GM19238 (cell line): ENCODE data around the gene ZNF608.

Experiments used
- DNase-seq: peaks from one replicate; pipeline ENCODE4 v3.0.0; 2011; ENCODE audit warnings: low spot score; ENCODE audit not compliant: insufficient read length

ZNF608 gene, protein sequence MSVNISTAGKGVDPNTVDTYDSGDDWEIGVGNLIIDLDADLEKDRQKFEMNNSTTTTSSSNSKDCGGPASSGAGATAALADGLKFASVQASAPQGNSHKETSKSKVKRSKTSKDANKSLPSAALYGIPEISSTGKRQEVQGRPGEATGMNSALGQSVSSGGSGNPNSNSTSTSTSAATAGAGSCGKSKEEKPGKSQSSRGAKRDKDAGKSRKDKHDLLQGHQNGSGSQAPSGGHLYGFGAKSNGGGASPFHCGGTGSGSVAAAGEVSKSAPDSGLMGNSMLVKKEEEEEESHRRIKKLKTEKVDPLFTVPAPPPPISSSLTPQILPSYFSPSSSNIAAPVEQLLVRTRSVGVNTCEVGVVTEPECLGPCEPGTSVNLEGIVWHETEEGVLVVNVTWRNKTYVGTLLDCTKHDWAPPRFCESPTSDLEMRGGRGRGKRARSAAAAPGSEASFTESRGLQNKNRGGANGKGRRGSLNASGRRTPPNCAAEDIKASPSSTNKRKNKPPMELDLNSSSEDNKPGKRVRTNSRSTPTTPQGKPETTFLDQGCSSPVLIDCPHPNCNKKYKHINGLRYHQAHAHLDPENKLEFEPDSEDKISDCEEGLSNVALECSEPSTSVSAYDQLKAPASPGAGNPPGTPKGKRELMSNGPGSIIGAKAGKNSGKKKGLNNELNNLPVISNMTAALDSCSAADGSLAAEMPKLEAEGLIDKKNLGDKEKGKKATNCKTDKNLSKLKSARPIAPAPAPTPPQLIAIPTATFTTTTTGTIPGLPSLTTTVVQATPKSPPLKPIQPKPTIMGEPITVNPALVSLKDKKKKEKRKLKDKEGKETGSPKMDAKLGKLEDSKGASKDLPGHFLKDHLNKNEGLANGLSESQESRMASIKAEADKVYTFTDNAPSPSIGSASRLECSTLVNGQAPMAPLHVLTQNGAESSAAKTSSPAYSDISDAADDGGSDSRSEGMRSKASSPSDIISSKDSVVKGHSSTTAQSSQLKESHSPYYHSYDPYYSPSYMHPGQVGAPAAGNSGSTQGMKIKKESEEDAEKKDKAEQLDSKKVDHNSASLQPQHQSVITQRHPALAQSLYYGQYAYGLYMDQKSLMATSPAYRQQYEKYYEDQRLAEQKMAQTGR (N-terminal part only)

DNA sequence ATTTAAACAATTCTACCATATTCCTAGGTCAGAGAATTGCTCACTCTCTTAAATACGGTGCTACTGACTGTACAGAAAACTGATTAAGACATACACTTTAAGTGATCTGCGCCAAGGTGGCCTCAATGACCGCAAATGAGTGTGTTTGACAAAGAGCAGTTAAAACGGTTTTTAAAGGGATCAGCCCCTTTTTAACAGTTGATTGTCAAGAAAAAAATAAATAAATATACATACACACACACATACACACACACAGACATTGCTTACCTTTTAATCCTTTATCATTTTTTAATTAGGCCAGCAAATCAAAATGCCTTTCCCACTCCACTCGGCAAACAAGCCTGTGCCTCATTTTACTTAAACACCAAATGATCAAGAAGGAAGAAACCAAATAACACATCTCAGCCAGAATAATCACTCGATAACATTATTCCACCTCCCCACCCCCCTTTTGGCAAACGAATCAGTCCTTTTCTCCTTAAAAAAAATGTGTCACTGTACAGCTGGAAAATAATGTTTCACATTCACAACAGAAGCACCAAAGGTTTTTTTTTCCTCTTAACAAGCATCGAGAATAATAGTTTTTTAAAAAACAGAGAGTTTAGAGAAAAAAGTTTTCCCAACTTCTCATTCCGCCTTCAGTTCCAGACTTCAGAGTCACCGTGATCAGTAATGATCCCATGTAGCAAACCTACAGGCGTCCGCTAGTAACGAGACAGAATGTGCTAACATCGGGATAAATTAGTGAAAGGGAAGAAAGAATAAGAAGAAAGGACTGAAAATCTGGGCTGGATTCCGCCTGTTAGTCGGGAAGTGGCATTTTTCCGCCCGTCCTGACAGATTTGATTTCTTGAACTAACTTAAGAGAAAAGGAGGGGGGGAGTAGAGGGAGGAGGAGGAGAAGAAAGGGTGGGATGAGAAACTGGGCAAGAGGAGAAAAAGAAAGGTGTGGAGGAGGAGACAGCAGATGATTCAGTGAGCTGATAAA is at the start of gene ZNF608:
TSS of gene ZNF608 (minus strand) at position 712 of the 988 bp plus-strand sequence. CDS start 1,650 bp downstream, outside the sequence.
- DNase-seq, result no peak

DNA sequence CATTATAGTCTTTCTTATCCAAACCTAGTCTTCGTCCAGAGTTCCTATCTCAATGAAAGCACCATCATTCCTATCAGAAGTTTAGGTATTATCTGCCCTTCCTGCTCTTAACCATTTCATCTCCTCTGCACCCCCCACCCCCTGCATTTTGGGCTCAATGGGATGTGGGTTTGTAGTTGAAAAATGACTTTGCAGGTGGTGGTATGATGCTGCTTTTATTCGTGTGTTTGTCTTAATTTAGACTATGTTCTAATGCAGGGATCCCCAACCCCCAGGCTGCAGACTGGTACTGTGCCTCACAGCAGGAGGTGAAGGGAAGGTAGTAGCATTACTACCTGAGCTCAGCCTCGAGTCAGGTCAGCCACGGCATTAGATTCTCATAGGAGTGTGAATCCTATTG is 49.4 kb upstream of the ZNF608 start:
- no peak for DNase-seq

DNA sequence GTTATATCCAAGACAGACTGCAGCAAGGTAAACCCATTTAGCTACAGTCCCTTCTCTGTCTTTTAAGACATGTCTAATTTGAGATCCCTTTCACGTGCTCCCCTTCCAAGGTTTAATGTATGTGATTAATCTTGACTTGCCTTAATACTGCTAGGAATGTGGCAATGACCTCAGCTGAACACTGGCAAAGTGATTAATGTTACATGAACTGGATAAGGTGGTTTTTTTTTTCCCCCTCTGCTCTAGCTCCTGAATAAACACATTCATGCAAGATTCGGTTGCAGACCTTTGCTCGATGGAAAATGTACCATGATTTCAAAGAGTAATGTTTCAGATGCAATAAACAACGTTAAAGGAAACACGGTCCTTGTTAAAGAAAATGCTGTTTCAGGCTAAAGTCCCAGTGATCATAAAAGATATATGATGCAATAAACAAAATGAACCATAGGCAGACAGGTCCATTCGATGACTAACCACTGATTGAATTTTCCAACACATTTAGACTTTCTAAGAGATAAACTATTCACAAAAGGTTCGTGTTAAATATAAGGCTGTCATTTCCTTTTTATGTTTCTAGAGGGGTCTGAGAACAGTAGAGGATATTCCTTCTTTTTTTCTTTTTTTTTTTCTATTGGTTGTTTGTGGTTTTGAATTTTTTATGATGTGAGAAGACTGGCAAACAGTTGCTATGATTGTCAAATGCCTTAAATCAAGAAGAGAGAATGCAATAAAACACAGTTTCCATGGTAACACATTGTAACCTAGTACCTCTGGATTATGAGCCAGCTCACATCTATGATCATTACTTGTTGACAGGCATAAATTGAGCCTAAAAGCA is 44.7 kb upstream of the ZNF608 start:
- no peak for DNase-seq

DNA sequence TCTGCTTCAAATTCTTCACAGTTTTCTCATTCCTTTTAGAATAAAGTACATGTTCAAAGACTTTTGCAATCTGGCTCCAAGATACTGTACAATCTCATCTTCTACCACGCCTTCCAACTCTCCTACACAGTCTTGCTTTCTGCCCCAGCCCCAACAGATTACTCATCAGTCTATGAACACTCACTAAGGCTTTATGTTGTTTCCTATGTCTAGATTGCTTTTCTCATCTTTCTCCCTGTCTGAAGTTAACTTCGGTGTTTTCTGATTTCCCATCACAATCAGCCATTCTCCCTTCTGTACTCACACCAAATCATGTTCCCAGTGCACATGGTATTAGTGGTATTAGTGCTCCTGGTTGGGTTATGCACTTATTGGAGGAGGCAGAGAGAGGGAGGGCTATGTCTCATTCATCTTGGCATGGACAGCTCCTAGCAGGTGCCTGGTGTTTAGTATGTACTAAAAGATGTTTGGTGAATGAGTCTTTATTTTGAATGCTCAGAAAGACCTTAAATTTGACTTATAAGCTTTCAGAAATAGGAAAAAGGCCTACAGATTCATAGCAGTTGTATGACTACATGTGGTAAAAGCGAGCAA is 44.0 kb upstream of the ZNF608 start:
- no peak for DNase-seq

DNA sequence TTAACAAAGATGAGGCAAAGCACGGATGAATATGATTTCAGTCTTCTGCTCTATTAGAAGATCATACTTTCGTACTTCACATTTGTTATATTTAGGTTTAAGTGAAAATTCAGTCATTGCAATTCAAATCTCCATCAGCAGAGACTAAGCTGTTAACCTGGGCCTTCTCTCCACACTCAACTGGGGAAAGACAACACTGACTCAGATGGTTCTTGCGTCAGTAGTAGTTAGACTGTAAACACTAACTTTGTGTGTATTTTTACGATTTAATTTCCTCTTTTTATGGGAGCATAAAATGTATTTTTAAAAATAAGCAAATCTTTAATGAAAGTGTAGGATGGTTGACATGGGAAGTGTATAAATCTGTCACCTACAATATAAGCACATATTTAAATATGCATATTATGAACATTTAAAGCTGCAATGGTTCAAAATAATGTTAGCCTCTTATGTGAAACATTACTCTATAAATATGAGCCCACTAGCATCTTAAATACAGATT is 42.7 kb upstream of the ZNF608 start:
- no peak for DNase-seq

DNA sequence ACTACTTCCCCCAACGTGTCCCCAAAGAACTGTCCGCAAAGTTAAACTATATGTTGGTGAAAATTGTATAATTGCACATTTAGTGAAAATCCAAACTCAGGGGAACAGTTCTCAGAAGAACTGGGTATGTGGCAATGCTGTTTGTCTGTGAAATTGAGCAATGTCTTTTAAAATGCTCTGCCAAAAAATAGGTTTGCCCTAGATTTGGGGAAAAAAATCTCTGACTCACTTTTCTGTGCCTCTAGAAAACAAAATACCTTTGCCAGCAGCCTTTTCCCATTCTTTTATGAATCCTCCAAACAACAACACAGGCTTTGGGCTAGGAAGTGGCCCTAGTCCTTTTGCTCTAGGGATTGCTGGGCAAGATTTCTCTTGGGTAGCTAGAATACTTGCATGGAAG is 37.4 kb upstream of the ZNF608 start:
- DNase-seq, result no peak

DNA sequence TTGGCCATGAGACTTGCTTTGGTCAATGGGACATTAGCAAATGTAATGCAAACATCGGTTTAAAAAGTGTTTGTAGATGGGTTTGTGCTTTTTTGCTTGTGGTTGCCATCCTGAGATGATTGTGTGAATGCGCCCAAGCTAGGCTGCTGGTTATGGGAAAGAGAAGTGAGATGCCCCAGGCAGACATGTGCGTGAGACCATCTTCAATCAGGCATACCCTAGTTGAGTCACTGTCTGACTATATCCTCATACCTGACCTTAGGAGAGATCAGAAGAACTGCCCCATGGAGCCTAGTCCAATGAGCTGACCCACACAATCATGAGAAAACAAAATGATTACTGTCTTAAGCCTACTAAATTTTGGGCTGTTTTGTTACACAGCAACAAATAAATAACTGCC is 36.8 kb upstream of the ZNF608 start:
- DNase-seq, result no peak

DNA sequence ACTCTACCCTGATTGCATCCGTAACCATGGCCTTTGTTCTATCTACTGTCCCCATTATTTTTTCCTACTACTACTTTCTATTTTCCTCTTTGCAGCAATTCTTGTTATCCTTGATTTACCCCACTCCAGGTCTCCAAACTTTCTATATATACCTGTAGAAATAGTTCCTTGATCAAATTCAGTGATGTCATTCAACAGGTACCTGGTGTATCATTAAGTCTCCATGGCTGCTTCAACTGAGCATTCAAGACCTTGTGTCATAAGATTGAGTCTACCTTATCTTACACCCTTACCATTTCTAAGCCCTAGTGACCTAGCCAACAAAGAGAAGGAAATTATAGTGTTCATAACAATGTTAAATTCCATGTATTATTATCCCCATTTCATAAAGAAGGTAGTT is 35.8 kb upstream of the ZNF608 start:
- DNase-seq, result no peak

DNA sequence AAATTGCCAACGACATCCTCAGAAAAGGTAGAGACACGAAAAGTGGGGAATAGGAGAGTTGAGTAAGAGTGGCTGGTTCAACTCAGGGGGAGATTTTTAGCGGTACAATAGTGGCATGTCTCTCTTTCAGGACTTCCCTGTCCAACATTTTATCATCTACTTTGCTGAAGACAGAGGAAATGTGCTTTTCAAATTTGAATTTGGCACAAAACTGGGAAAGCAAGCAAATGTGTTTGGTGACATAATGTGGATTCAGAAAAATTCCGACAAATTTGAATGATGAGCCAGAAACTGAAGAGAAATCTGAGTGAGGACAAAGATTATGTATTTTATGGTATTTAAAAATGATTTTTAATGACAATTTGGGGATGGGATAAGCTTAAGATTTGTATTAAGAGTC is 33.6 kb upstream of the ZNF608 start:
- no peak for DNase-seq

DNA sequence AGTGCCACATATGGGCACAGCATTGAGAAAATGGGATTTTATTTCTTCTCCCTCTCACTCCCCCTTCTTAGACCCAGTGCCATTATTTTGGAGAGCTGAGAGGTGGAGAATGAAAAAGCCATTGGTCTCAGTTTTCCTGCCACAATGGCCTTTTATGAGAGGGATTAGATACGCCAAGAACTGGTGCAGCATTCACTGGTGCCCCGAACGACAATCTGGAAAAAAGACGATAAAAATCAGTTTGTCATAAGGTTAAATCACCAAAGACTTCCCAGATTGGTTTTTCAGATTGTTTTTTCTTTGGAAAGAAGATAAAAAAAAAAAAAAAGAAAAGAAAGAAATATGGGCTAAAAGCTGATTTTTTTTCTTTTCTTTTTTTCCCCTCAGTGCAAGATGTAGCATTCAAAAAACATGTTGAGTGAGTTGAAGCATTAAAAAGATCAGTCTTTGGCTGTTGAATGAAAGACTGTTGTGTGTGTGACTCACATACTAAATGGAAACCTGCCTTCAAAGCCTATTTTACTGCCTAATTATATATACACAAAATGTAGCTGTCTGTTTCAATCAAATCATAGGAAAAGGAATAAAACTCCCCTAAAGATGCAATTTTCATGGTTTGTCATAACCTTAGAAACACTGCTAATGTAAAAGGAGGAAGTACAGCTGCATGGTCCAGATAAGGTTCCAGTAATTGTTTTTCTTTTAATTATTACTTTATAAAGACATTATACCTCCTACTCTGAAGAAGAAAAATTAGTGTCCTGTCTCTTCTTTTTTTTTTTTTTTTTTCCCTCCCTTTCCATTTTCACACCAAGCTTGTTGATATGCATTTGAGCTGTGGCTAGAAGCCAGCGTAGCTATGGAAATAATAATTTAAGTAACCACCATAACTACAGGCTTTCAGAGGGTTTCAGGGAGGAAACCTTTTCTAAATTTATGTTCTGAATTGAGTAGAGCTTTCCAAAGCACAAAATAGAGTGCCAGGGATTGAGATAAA is 27.2 kb upstream of the ZNF608 start:
- no peak for DNase-seq

DNA sequence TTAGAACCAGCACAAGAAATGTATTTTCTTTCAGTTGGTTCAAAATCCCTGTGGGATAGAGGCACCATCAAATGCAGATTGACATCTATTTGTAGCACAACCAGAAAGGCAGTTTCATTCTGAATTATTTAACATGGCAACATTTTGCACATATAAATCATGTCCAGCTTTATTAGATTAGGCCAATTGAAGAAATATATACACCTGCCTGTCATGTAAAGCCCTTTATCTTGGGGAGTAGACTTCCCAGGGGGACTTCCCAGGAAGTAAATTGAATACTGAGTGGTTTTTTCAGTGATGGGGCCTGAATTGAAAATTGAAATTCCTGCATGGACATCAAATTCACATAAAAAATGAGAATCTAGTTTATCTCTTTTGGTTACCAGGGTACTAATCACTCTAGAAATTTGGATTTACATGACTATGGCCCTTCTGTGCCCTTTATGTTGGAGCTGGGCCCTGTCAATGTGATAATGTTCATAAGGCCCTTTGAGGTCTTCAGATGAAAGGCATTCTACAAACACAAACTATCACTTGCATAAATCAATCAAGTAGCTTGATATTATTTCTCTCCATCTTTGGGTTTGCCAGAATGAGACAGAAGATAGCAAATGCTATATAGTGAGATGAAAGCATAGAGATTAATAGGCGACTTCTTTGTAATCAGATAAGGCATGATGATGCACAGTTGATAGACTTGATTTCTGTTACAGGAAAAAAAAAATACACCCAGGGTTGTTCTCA is 26.2 kb upstream of the ZNF608 start:
- no peak for DNase-seq

DNA sequence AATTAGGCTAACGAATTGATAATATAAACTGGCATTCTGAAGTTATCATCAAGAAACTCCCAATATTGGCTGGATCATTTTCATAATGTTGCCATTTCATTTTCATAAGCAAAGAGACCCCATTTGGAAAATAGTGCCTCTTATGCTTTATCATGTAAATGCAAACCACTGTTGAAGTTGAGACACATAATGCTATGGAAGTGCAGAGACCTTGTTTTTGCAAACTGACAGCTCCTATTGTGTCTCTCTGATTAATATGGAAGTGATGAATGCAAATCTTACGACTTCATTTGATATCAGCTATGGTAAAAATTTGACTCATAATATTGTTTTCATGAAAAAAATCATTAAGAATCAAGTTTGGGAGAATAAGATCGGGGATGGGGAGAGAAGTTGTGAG is 25.3 kb upstream of the ZNF608 start:
- no peak for DNase-seq

DNA sequence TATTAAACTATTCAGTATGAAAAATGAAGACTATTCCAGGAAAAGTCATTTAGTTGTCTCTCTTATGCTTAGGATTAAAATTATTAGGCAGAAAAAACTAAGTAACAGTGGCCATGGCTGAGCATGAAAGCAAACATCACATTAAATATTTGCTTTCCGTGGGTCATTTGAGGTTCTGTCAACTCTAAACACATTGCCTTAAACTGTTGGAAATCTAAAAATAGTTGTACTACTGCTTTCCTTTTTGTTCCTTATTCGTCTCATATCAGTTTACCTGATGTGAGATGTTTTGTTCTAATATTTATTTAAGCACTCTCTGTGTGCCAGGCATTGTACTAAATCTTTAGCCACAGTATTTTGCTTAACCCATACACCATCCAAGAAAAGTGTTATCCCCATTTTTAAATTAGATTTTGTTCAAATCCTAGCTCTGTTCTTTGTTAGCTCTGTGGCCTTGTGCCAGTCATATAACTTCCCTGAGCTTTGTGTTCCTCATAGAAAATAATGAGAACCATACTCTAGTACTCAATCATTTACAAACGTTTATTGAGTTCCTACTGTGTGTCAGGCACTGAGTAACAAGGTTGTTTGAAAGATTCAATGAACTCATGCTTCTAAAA is 18.7 kb upstream of the ZNF608 start:
- no peak for DNase-seq

DNA sequence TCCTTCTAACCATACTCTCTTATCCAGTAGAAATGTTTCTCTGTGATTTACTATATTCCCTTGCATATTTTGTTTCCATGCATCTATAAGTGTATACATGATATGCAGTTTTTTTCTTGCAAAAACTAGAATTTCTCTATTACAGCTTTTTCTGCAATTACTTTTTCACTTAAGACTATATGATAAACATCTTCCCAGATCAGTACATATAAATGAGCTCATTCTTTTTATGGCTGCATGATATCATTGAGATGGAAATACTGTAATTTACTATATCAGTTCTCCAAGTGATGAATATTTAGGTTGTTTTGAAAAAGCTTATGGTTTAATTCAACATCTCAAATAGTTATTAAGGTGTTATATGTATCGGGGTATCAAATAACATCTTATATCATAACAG is 18.1 kb upstream of the ZNF608 start:
- DNase-seq, result no peak

DNA sequence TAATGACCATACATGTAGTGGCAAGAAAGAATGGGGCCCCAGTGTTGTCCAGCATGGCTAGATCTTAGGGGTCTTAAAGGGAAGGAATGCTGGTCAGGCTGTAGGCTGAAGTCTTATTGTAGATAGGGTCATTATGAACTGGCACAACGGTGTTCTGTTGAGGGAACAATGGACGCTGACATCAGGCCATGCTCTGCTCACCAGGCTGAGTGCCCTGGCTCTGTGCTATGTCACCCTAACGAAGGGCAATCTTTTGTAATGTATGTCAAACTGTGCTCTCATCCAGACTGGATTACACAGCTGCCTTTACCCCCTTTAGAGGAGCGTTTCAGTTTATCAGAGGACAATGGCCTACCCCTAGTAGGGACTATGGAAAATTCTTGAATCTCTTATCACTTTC is 14.6 kb upstream of the ZNF608 start:
- no peak for DNase-seq

DNA sequence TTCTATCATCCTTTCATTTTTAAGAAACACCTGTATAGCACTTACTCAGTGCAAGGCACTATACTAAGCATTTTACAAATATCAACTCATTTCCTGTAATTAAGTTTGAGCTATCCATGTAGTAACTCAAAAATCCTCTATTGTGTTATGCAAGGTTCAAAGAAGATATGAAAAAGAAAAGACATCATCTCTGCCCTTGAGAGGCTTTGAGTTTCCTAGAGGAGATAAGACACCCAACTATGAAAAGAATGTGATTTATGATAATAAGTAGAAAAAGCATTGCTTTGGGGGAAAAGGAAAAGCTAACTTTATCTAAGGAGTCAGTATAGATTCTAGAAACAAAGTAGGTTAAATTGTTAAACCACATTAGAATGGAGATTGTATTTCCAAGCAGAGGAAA is 14.2 kb upstream of the ZNF608 start:
- DNase-seq, result no peak

DNA sequence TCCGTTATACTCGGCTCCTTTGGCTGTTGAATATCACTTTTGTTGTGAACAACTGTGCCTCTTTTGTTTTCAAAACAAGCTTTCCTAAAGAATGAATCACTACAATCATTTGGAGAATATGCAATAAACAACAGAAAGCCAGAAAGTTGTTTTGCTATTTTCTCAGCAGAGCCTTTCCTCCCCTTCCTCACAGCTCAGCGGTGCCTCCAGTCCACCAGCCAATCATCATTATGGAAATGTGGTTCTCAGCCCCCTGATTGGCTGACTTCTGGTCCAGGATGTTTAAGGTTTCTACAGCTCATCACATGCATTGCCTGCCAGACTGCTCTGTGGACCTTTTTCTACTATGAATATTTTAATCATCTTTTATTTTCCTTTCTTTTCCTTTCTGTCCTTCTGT is 9.1 kb upstream of the ZNF608 start:
- no peak for DNase-seq
